ENCODE data around the gene POFUT2. TPM values are rescaled to one million over a fixed set of nuclear protein-coding genes. Genes with fewer than 3 reads are reported as not detected.

POFUT2 gene
- total RNA-seq, 1 donor from 2014 or later = 19.4 TPM

DNA sequence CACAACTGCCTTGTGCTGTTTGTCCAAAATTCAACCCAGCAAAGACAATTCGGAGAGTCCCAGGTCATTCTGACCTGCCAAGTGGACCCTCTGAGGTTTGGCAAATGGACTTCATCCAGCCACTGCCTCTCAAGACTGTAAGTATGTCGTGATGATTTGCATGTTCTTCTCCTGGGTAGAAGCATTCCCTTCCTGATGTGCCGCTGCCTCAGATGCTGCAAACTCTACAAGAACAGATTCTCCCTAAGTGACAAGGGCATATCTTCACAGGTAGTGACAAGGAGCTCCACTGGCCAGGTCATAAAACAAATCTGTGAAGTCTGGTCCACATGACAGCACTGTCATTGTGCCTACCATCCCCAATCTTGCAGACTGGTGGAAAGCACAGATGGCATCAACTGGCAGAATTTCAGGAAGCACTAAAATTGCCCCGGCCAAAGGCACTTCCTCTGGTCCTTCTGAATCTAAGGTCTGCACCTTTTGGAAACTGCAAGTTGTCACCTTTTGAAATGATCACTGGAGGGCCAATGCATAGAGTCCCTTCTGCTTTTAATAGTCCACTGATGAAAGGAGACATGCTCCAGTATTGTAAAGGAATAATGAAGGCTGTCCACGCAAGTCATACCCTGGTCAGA, 27.4 kb downstream of the POFUT2 start:
- no peak for DNase-seq

DNA sequence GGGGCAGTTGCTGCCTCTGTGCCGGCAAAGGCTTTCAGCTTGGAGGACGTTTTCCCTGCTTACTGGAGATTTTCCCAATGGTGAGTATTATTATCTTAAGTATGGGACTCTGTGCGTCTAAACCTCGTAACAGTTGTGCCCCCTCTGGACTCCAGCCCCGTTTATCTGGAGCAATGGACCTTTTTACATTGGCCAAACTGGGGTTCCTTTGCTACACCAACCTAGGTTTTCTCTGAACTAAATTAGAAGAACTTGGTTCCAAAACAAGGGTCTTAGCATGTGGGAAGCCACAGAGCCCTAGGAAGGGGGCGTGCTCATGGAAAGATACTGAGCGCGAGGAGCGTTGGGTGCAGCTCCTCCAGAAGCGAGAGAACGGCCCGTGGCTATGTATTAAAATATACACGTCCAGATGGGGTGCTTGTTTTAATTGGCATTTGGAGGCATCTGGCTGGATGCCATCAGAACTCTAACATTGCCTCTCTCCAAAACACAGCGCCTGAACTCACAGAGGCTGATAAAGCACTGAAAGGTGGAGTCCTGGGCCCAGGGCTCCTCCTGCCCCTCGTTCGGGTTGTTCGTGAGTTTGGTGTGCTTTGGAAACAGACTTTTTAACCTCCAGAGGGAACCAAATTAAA, 28.4 kb downstream of the POFUT2 start:
- DNase-seq = no peak

DNA sequence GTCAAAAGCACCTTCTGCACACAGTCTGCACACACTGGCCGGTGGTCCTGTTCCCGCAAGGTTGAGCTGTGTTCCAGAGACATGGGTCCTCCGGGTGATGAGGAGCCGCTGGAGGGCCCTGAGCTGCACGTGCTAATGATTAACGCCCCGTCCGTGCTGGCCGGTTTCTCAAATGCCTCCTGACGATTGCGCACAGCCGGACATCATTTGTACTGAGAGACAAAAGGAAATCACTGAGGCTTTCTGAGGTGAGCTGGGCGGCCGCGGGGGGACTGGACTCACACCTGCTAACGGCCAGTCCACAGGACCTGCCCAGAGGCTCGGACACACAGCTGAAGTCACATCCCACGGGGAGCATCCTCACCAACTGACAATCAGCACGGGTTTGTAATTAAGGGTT, 29.2 kb downstream of the POFUT2 start:
- no peak for DNase-seq

DNA sequence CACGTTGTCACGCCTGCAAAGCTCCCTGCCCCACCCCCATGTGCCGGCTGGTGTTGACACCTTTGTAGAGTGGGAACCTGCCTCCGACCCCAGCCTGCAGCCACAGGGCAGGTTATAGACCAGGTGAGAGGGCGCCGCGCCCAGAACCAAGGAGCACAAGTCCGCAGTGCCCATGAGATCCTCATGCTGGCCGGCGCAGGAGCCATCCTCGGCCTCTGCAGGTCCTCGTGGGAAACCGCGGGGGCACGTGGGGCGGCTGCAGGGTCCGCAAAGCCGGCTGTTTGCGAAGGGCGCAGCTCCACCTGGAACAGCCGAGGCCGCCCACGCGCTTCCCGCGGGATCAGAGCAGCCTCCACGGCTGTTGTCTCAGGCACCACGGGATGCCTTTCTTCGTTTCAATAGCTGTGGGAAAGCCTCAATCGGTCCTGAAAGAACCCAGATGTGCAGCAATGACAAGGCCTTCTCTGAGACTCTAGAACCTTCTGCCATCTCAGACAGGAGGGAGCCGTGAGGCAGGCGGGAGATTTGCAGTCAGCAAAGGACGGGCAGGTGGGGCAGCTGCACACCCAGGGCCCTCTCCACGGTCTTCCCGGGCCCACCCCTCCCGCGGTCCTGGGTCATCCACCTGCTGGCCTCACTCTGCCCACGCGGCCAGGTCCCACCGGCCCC, 29.9 kb downstream of the POFUT2 start:
- DNase-seq = no peak

DNA sequence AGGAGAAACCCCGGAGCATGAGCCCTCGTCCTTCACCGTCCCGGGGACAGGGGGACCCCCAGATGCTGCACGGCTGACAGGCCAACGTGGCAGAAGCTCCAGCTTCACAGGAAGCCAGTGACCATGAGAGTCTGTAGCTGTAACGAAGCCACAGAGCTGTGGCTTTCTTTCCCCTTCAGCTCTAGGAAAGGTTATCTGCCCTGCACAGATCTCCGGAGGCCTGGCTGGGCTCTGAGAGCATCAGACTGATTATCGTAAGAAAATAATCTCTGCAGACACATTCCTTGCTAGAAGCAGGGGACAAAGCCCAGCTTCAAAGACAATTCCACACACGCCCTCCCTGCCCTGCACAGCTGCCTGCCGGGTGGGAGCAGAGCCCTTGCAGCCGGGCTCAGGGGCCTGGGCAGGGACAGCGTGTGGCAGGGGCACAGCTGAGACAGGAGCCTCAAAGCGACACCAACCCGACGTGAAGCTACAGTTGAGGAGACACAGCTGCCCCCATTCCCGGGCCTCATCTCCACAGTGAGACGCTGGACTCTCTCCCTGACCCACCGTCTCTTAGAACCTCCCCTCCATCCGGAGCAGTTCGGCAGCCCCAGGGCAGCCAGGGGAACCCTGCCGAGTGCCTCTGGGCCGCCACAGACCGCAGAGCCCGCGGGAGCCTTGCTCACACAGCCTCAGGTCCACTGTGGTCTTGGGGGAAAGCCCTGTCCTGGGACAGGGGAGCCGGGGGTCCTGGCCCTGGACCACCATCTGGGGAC, 30.6 kb downstream of the POFUT2 start:
- DNase-seq = peak; percentile 17

DNA sequence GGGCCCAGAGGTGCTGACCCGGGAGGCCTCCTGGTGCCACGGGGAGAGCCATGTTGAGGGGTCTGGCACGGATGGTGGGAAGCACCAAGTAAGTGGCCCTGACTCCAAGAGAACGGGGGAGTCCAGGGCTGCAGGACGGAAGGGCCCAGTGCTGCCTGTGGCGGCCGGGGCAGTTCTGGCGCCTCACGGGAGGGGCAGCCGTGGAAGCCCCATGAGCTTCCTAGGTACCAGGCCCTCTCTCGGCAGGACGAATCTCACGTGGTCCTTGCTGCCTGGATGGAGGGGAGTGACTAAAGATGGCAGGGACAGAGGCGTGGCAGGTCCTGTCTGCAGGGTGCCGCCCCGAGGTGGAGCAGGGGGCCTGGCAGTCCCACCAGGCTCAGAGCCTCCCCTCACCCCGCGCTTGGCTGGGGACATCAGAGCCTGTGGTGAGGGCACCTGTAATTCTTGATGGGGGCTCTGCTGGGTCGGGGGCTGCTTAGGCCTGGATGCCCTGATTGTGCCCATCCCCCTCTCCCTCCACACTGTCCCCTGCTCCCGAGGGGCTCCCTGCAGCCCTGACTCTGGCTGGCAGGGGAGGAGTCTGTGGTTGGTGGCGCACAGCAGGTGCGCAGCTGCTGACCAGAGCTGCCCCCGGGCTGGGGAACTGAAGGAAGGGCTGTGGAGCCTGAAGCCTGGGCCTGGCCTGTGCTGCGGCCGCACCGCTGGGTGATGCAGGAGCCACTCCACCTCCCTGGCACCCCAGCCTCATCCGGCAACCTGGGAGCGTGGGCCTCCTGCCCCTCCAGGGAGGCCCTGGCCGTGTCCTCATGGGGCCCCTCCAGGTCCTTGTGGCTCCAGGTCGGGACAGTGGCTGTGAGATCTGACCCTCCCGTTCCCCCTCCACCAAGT, 31.4 kb downstream of the POFUT2 start:
- DNase-seq = no peak

DNA sequence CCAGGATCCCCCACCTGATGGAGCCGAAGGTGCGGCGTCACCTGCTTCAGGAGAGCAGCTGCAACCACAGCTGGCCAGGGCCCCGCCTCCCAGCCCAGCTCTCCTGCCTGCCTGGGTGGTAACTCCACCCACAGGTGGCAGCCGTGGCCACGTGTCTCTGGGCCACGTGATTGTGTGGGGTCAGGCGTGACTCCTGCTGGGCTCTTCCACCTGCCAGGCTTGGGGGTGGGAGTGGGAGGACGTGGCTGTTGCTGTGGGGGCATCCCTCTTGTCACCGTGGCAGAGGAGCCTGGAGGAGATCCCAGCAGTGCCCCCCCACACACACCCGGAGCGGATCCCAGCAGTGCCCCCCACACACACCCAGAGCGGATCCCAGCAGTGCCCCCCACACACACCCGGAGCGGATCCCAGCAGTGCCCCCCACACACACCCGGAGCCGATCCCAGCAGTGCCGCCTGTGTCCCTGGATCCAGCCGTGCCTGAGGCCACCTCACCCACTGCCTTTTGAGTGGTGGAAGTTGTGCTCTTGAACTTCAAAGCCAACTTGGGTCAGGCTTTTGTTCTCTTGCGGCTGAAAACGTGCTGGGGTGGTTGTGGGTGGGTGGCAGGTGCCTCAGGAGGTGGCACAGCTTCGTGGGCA, 32.2 kb downstream of the POFUT2 start:
- no peak for DNase-seq

DNA sequence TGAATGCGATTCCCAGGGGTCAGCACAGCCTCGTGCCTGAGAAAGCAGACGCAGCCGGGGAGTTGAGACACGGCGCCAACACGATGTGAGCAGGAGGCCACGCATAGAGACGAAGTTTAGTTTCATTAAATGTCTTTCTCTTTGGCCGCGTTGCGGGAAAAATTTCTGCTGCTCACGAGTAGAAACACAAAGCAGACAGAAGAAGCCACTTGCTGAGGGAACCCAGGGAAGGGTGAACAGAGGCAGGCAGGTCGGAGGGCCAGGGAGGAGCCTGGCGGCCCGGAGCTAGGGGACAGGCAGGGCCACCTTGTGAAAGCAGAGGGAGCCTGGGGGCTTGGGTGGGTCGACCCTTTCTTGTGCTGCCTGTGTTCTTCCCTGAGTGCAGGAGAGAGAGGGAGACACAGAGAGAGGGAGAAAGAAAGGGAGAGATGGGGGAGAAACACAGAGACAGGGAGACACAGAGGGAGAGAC, 33.2 kb downstream of the POFUT2 start:
- no peak for DNase-seq

DNA sequence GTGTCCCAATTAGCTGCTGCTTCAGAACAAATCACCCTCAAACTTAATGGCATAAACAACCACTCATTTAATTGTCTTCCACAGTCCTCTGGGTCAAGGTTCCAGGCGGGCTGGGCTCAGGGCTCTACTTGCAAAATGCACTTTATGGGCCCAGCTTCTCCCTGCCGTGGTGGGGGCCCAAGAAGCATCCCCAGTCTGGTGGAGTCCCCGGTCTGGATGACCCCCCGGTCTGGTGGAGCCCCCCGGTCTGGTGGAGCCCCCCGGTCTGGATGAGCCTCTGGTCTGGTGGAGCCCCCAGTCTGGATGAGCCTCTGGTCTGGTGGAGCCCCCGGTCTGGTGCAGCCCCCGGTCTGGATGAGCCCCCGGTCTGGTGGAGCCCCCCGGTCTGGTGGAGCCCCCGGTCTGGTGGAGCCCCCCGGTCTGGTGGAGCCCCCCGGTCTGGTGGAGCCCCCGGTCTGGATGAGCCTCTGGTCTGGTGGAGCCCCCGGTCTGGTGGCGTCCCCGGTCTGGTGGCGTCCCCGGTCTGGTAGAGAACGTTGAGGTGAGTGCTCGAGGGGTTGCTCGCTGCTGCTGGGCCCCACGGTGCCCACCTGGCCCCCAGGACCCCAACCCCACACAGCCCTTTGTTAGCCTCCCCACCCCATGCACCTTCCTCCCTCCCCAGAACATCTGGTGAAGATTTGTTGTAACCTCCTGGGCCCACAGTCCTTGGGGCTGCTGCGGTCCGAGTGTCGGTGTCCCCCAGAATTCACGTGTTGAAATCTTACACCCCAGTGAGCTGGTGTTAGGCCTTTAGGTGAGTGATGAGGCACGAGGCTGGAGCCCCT, 33.8 kb downstream of the POFUT2 start:
- DNase-seq = no peak

DNA sequence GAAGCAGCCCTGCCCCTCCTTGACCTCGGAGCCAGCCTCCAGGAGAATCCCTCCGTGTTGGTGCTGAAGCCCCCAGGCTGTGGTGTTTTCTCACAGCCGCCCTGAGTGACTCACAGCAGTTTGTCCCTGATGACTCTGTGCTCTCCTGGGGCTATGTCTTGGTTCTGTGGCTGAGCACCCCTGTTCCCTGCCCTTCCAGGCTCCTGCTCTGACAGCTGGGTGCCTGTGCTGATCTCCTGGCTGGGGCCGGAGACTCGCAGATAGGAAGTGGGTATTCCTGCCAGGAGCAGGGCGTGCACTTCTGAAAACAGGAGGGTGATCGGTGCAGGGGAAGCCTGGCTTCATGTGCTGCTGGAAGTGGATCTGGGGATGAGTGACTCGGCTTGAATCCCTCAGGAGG, 34.5 kb downstream of the POFUT2 start:
- DNase-seq = peak; percentile 10

DNA sequence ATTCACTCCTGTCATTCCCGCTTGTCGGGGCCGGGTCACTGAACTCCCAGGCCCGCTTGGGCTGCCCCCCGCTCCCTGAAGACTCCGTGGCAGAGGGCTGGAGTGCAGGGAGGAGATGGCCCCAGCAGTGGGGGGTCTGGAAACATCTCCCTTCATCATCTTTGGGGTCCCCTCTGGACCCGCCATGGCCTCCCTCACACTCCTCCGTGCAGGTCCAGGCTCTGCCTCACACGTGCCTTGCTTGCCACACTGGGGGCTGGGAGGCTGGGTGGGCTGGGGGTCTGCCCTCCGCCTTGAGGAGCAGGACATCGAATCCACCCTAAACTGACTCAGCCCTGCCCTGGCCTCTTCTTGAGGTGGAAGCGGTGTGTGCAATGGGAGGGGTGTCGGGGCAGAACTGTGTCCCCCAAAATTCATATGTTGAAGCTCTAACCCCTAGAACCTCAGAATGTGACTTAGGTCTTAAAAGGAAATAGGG, 35.2 kb downstream of the POFUT2 start:
- no peak for DNase-seq

DNA sequence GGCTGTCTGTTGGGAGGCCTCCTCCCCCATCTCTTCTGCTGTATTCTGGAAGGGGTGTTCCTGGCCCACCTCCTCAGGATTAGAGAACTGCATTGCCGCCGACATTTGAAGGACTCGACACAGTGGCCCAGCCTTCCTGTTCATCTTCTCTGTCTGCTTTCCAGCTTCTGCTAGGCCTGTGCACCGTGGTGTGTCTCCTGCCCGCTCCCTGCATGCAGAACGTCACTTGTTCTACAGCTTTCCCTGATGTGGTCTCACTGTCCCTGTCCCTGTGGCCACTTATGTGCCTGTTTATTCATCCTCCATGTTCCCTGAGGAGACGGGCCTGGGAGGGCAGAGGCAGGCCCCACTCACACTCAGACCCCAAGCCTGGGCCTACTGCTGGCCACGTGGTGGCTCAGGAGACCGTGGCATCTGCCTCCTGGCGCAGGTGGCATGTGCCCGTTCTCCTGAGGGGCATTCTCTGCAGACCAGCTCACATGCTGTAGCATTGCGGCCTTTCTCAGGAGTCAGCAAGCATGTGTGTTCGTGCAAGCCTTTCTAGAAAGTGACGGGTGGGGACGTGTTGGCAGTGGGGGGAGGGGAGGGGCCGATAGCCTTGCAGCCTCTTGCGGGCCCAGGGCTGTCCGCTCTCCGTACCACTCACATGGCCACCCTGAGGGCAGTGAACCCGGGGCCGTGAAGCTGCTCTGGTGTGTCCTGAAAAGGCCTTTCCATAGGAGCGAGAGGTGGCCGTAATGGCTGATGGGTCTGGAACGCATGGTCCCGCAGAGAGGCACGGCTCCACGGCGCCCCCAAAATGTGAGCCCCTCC, 35.9 kb downstream of the POFUT2 start:
- DNase-seq = no peak

DNA sequence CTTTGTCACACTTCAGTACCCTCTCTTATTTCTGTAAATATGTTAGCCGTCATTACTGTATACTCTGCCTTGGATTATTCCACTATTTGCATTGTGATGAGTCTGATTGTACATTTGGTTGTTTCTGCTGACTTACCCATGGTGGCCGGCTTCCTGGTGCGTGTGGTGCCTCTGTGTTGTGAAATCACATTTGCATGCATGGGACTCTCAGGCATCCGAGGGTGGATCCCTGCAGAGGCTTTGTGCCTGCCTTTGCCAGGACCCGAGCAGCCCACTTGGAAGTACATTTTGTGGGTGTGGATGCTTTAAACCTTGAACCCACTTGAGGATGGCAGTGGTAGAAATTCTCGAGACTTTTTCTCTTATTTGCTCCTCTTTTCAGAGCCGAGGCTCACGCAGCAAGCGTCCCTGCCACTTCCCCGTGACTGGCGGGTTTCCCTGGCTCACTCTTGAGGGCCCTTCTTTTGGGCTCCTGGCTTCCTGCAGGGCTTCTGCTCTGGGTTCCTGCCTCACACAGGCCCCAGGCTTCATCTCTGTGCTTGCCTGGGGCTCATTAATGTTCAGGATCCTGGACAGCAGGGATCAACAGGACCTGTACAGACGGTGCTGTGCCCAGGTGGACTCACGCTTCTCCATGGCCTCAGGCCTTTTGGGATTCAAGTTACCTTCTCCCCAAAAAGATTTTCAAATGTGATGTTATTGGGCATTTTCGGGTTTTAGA, 36.6 kb downstream of the POFUT2 start:
- DNase-seq = no peak

DNA sequence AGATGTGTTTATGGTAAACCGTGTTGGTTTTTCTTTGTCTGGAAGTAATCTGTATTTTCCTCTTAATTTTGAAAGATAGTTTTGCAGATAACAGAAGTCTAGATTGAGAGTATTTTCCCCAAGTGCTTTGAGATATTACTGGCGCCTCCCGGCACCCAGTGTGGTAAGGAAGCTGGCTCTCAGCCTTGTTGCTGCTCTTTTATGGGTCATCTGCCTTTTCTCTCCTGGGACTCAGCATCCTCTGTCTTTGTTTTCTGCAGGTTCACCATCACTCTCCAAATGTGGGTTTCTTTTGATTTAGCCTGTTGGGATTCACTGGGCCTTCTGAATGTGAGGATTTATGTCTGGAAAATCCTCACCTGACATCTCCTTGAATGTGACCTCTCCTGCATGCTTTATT, 37.4 kb downstream of the POFUT2 start:
- DNase-seq = no peak

DNA sequence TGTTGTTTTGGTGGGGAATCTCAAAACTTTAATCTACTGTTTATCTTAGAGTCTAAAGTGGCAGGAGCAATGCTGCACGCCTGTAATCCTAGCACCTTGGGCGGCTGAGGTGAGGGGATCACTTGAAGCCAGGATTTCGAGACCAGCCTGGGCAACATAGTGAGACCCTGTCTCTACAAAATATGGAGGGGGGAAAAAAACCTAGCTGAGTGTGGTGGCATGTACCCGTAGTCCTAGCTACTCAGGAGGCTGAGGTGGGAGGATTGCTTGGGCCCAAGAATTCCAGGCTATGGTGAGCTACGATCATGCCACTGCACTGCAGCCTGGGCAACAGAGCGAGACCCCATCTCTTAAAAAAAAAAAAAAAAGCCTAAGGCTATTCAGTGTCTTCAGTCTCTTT, 38.1 kb downstream of the POFUT2 start:
- DNase-seq = no peak

DNA sequence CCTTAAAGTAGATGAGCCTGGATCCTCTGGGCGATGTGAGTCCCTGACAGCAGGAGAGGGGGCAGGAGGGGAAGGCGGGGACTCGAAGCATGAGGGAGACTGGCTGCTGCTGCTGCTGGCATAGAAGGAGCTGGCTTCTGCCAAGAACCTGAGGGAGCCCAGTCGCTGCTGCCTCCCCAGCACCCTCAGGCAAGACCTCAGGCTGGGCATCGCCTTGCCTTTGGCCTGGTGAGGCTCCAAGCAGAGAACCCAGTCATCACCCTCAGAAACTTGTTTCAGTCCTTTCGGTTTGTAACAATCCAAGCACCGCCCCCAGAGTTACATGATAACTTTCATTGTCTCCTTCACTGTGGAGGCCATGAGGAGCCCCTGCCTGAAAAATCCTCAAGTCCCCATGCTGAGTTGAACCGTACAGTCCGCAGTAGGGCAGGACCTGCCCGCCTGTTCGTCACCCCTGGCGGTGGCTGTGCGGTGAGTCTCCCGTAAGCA, 38.8 kb downstream of the POFUT2 start:
- DNase-seq = peak; percentile 14

DNA sequence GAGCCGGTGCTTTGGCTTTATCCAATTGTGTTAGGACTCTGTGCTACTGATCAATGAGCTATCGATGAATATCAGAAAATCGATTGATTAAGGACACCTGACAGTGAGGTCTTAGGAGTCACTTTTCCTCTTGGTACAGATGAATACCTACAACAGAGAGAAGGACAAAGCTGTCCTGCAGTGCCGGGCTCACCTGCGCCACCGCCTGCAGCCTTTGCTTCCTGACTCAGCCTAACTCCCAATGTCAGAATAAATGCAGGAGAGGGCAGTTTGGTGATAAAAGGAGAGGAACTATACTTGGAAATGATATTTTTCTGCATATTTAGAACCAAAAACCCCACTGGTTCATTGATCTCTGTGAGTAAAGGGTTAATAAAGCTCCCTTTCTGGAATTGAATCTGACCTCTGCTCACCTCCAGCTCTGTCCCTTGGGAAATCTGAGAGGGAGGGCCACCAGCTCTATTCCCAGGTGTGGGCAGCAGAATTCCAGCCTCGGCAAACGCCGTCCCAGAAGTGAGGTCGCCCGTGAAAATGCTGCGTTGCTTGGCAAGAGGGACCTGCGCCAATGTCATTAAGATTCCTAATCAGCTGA, 39.3 kb downstream of the POFUT2 start:
- no peak for DNase-seq

Data from dermis blood vessel endothelial cell (primary cell).